ENCODE results near the gene ARMH1. TPM values are rescaled to one million over a fixed set of nuclear protein-coding genes. Genes with fewer than 3 reads are reported as not detected.

Gene ARMH1
- 0.24 TPM in 1 of 2 replicates, not detected in the other for total RNA-seq (2014; rRNA removed; shearing (Covaris generic))
- not detected in 2 replicates for polyA plus RNA-seq (2015; cell fraction: cytosol; rRNA removed)
- 0.43 and 5.8 TPM in 2 replicates for polyA plus RNA-seq (2015; cell fraction: nucleus; rRNA removed)

GRCh38 chr1:44674113-44675000 lies at the start of gene ARMH1, which contains the start of gene TMEM53:
ARMH1 (plus strand) TSS chr1:44674714; CDS start chr1:44689698, 14,984 bp downstream.
TMEM53 (minus strand) TSS chr1:44674481; CDS start chr1:44674391, 90 bp downstream.
- DNase-seq (ENCODE audit: low read depth, low spot score), result peak; percentile 99
- in situ Hi-C loops (cut with HindIII; ENCODE audit: low pct_unique_long_range_greater_than_20kb, low sequenced_read_pairs), result no loop called here

DNA sequence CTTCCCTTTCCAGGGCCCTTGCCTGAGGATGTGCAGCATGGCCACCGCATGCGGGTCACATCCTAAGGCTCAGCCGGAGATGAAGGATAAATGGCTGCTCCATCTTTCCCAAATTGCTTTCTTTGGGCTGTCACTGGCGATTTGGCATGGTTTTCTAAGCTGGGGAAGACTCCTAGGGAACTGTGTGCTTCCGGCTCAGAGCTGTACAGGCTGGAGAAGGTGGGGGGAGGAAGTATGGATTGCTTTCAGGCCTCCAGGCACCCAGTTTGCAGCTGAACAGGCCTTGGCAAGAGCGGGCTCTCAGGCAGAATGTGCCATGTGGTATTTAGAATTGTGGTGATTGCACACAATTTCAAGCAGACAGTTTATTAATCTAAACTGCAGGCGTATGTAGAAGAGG lies 49.2 kb upstream of the ARMH1 start:
- in situ Hi-C loops (cut with HindIII; ENCODE audit: low pct_unique_long_range_greater_than_20kb, low sequenced_read_pairs), result no loop called here
- no peak for DNase-seq (ENCODE audit: low read depth, low spot score)

DNA sequence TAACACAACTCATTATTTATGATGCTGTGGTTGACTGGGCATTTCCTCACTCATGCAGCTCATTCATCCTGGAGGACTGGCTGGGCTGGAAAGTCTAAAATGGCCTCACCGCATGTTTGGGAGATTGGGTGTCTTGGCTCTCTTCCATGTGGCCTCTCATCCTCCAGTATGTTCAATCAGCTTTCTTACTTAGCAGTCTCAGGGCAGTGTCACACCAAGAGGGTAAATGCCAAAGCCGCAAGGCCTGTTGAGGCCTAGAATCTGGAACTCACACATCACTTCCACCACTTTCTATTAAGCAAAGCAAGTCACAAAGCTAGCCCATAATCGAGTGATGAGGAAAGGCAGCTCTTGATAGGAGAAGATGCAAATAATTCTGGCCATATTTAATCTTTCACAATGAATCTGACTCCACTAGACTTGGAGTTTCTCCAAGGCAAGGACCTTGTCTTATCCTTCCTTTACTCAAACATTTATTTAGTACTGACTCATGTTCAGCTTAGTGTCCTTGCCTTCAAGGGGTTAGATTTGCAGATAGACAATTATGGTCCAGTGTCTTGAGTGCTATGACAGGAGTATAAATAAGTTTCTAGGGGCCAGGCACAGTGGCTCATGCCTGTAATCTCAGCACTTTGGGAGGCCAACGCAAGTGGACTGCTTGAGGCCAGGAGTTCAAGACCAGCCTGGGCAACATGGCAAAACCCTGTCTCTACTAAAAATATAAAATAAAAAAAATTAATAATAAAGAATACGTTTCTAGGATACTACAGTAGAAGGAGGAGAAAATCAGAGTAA lies 45.4 kb upstream of the ARMH1 start:
- in situ Hi-C loops (cut with HindIII; ENCODE audit: low pct_unique_long_range_greater_than_20kb, low sequenced_read_pairs), result no loop called here
- DNase-seq (ENCODE audit: low read depth, low spot score), result no peak

DNA sequence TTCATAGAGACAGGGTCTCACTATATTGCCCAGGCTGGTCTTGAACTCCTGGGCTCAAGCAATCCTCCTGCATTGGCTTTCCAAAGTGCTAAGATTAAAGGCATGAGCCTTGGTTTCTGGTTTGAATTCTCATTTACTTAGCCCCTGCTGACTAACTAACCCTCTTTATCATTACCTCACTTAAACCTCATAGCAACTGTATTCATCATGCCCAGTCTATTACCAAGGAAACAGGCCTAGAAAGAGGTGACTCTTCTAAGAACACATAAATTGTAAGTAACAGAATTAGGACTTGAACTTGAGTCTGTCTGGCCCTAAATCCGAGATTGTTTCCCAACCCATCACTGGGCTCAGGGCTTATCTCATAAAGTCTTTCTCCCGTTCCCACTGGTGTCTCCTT lies 44.4 kb upstream of the ARMH1 start:
- in situ Hi-C loops (cut with HindIII; ENCODE audit: low pct_unique_long_range_greater_than_20kb, low sequenced_read_pairs), result no loop called here
- DNase-seq (ENCODE audit: low read depth, low spot score), result no peak

DNA sequence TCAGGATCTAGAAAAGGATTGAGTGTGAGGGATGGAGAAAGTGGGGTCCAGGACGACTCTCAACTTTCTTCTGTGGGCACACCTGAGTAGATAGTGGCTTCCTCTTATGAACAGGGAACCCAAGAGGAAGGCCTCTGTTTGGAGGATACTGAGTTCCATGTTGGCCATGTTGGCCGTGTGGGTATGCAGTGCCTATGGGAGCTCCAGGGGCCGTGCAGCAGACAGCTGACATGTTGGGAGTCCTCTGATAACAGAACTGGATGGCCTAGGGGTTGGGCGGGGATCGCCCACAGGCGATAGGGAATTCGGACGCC lies 43.2 kb upstream of the ARMH1 start:
- no peak for DNase-seq (ENCODE audit: low read depth, low spot score)
- in situ Hi-C loops (cut with HindIII; ENCODE audit: low pct_unique_long_range_greater_than_20kb, low sequenced_read_pairs), result no loop called here

GRCh38 chr1:44631647-44632539 lies 42.6 kb upstream of the ARMH1 start:
- in situ Hi-C loops (cut with HindIII; ENCODE audit: low pct_unique_long_range_greater_than_20kb, low sequenced_read_pairs), result no loop called here
- peak; percentile 75 for DNase-seq (ENCODE audit: low read depth, low spot score)

DNA sequence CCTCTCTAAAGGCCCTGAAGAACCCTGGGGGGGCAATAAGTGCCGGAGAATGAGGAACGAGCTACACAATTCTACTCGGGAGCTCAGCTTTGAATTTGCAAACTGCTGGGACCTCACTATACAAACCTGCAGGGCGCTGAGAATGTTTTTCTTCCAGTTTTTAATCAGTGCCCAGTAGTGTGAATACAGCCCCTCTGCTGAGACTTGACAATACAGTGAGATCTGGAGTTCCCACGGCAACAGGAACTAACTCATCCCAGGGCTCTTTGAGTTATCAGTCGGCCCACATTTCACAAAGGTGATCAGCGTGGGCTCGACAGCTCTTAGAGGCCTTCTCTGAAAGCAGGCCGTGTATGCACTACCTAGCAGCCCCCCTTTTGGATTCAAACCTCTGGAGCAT lies 41.9 kb upstream of the ARMH1 start:
- no peak for DNase-seq (ENCODE audit: low read depth, low spot score)
- in situ Hi-C loops (cut with HindIII; ENCODE audit: low pct_unique_long_range_greater_than_20kb, low sequenced_read_pairs), result no loop called here

GRCh38 chr1:44634606-44635189 lies 39.8 kb upstream of the ARMH1 start:
- no peak for DNase-seq (ENCODE audit: low read depth, low spot score)
- in situ Hi-C loops (cut with HindIII; ENCODE audit: low pct_unique_long_range_greater_than_20kb, low sequenced_read_pairs), result no loop called here

GRCh38 chr1:44635439-44635838 lies 39.1 kb upstream of the ARMH1 start:
- in situ Hi-C loops (cut with HindIII; ENCODE audit: low pct_unique_long_range_greater_than_20kb, low sequenced_read_pairs), result no loop called here
- DNase-seq (ENCODE audit: low read depth, low spot score), result no peak

DNA sequence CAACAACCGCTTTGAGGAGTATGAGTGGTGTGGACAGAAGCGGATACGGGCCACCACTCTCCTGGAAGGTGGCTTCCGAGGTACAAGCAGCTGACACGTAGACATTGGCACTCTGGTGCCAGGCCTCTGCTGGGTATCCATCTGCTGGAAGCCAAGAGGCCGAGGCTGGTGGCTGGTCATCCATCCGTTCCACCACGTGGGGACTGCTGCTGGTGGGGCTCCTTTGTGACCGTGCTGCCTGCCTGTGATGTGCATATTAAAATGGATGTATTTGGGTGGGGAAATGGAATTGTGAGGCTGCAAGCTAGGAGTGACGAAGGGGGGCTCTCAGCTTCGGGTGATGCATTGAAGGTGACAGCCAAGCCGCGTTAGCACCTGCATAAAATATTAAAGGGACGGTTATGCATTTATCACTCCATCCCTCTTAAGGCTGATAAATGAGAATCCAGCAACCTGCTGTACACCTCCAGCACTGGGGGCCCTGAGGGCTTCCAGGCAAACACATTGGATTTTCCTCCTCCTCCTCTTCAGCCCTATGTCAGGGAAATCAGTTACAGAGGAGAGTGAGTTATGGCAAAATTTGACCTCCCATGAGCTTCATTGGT lies 38.3 kb upstream of the ARMH1 start:
- in situ Hi-C loops (cut with HindIII; ENCODE audit: low pct_unique_long_range_greater_than_20kb, low sequenced_read_pairs), result no loop called here
- no peak for DNase-seq (ENCODE audit: low read depth, low spot score)

- in situ Hi-C loops (cut with HindIII; ENCODE audit: low pct_unique_long_range_greater_than_20kb, low sequenced_read_pairs), result no loop called here
- DNase-seq (ENCODE audit: low read depth, low spot score), result no peak
These were observed 37.6 kb upstream of the ARMH1 start for GRCh38 chr1:44636688-44637598.

GRCh38 chr1:44637702-44638411 lies 36.7 kb upstream of the ARMH1 start:
- in situ Hi-C loops (cut with HindIII; ENCODE audit: low pct_unique_long_range_greater_than_20kb, low sequenced_read_pairs), result no loop called here
- DNase-seq (ENCODE audit: low read depth, low spot score), result no peak

GRCh38 chr1:44640200-44640853 lies 34.2 kb upstream of the ARMH1 start:
- no peak for DNase-seq (ENCODE audit: low read depth, low spot score)
- in situ Hi-C loops (cut with HindIII; ENCODE audit: low pct_unique_long_range_greater_than_20kb, low sequenced_read_pairs), result no loop called here

GRCh38 chr1:44641126-44642102 lies 33.1 kb upstream of the ARMH1 start:
- no peak for DNase-seq (ENCODE audit: low read depth, low spot score)
- in situ Hi-C loops (cut with HindIII; ENCODE audit: low pct_unique_long_range_greater_than_20kb, low sequenced_read_pairs), result no loop called here
